Measurements from ENCODE around the gene PPP3R1. TPM values are rescaled to one million over a fixed set of nuclear protein-coding genes. Genes with fewer than 3 reads are reported as not detected.

The PPP3R1 gene, protein sequence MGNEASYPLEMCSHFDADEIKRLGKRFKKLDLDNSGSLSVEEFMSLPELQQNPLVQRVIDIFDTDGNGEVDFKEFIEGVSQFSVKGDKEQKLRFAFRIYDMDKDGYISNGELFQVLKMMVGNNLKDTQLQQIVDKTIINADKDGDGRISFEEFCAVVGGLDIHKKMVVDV
- total RNA-seq = 10 to 100 TPM; 19.3 to 28.0 (median 25.7) TPM

DNA sequence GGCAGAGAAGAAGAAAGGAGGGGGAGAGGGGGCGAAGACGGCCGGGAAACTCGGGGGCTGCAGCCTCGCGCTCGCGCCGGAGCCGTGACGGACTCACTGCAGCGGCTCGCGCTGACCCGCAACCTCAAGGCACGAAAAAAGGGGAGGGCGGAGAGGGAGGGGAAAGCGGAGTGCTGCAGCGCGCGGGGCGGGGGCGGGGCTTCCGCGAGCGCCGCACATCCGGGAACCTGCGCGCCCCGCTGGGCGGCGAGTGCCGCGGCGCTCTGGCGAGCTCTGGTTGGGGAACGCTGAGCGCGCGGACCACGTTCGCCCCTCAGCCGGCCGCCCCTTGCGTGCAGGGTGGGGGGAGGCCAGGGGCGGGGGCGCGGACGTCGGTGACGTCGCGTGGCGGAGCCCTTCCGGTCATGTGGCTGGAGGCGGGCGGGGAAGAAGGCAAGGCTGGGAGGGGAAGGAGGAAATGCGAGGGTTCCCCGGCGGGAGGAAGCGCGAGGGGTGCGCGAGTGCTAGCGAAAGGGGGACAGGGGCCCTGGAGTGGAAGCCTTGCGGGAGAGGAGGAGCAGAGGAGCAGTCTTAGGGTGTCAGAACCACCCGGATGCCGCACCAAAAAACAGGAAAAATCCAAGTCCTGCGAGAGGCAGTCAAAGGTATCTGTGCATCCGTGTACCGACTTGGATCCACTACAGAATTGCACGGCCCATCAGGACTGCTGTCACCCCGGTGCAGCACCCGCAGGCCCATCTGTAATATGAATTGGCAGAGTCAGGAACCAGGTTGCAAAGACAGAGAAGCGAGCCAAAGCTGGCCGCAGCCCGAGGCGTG is at the start of gene PPP3R1:
TSS of gene PPP3R1 (minus strand) at position 133 of the 819 bp plus-strand sequence. CDS start 405 bp downstream, outside the sequence.
- H3K36me3 ChIP-seq = no peaks in the 10 kb centered on the region
- peak within 1 kb of the TSS; percentile 68 to 94 (median 89) for H3K4me3 ChIP-seq
- under 1% methylated on average over 66 of the region's 79 CpGs for WGBS
- DNase-seq (ENCODE audit: extremely low spot score) = peak; percentile 98
- TF ChIP-seq, protein P1, sequence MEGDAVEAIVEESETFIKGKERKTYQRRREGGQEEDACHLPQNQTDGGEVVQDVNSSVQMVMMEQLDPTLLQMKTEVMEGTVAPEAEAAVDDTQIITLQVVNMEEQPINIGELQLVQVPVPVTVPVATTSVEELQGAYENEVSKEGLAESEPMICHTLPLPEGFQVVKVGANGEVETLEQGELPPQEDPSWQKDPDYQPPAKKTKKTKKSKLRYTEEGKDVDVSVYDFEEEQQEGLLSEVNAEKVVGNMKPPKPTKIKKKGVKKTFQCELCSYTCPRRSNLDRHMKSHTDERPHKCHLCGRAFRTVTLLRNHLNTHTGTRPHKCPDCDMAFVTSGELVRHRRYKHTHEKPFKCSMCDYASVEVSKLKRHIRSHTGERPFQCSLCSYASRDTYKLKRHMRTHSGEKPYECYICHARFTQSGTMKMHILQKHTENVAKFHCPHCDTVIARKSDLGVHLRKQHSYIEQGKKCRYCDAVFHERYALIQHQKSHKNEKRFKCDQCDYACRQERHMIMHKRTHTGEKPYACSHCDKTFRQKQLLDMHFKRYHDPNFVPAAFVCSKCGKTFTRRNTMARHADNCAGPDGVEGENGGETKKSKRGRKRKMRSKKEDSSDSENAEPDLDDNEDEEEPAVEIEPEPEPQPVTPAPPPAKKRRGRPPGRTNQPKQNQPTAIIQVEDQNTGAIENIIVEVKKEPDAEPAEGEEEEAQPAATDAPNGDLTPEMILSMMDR (IDR thresholded peaks at IDR 0.05) = no peak
- peak; percentile 92 for TF ChIP-seq POLR2A (IDR thresholded peaks at IDR 0.05; ENCODE audit: low read depth)
- TF ChIP-seq EP300 (IDR thresholded peaks at IDR 0.05) = peak; percentile 3
- peak; percentile 86 to 97 for TF ChIP-seq POLR2AphosphoS5 (IDR thresholded peaks at IDR 0.05)
- peak within 1 kb of the TSS; percentile 93 to 98 (median 98) for H3K27ac ChIP-seq (replicated peaks in 1 of 4)
- no peaks in the 10 kb centered on the region for H3K9me3 ChIP-seq
- H3K27me3 ChIP-seq = no peaks in the 10 kb centered on the region
- peaks cover 42 to 58% (median 51%) of the 10 kb centered on the region in 4 donors for H3K4me1 ChIP-seq
- intact Hi-C loops (cut with DNase I) = loop anchor here (2.0 to 5.0 kb wide), 2 partner anchors 65 to 96 kb away; partner anchors contain the start of genes CNRIP1 and PNO1

DNA sequence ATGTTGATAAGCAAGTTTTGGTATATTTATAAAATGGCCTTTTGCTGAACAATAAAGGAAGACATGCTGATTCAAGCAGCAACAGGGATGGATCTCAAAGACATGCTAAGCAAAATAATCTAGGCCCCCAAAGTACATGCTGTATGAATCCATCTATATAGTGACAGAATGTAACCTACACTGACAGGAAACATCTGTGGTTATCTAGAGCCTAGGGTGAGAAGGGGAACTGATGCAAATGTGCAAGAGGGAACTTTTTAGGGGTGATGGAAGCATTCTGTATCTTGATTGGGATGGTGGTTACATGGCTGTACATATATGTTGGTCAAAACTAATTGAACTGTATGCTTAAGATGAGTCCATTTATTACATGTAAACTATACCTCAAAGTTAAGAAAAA is 43.2 kb upstream of the PPP3R1 start:
- Histone ChIP-seq H3K9me3 (no peaks in the 10 kb centered on the region), H3K27me3 (no peaks in the 10 kb centered on the region), H3K36me3 (peaks cover 0 to 13% (median 2%) of the 10 kb centered on the region in 4 donors), H3K4me3 (no peak overlapping the region), H3K4me1 (peaks cover 0 to 4% (median 0%) of the 10 kb centered on the region in 4 donors), H3K27ac (replicated peaks in 1 of 4) (no peak overlapping the region)
- intact Hi-C loops (cut with DNase I) = no loop called here
- DNase-seq (ENCODE audit: extremely low spot score) = no peak
- TF ChIP-seq, protein P1 (IDR thresholded peaks at IDR 0.05) = no peak
- no peak for TF ChIP-seq POLR2A (IDR thresholded peaks at IDR 0.05; ENCODE audit: low read depth)
- TF ChIP-seq EP300 (IDR thresholded peaks at IDR 0.05) = no peak

DNA sequence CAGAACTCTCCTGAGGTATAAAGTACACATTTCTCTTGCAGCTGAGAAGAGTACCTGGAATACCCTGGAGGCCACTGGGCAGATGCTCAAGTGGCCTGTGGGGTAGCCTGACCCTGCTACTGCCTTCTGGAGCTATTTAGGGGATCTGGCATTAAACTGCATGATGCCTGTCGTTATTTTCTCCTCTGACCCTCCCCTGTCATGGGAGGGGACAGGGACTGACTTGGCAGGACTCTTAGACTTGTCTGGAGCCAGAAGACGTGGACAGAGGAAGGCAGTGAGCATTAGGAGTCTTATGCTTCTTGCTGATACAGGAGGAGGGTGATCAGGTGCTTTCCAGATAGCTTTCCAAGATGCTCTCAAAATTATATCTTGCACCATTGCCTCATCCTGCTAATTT is 42.6 kb upstream of the PPP3R1 start:
- H3K27ac ChIP-seq (replicated peaks in 1 of 4) = no peak overlapping the region
- peaks cover 0 to 5% (median 0%) of the 10 kb centered on the region in 4 donors for H3K4me1 ChIP-seq
- TF ChIP-seq EP300 (IDR thresholded peaks at IDR 0.05) (no peak), POLR2AphosphoS5 (IDR thresholded peaks at IDR 0.05) (no peak), POLR2A (IDR thresholded peaks at IDR 0.05; ENCODE audit: low read depth) (no peak)
- TF ChIP-seq, protein P1 (IDR thresholded peaks at IDR 0.05) = no peak
- DNase-seq (ENCODE audit: extremely low spot score) = no peak
- intact Hi-C loops (cut with DNase I) = no loop called here
- H3K36me3 ChIP-seq = peaks cover 0 to 10% (median under 1%) of the 10 kb centered on the region in 4 donors
- no peaks in the 10 kb centered on the region for H3K9me3 ChIP-seq
- H3K27me3 ChIP-seq = no peaks in the 10 kb centered on the region
- WGBS = 37% methylated on average over 2 of the region's 2 CpGs
- no peak overlapping the region for H3K4me3 ChIP-seq

DNA sequence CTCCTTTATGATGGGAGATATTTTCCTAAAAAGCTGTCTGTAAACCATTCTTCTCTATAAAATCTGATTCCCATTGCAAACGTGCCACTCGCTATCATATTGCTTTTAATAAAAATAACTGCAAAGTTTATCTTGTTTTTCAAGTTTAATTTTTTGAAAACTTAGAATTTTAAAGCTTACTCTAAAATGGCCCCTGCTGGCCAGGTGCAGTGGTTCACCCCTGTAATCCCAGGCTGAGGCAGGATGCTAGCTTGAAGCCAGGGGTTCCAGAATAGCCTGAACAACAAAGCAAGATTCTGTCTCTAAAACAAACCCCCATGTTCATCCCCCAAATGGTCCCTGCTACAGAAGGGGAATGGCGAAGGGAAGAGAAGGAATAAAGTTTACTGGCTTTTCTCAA is 41.9 kb upstream of the PPP3R1 start:
- no peak overlapping the region for H3K27ac ChIP-seq (replicated peaks in 1 of 4)
- 96% methylated on average over 3 of the region's 3 CpGs for WGBS
- H3K9me3 ChIP-seq = no peaks in the 10 kb centered on the region
- DNase-seq (ENCODE audit: extremely low spot score) = no peak
- H3K36me3 ChIP-seq = peaks cover 0 to 3% (median 0%) of the 10 kb centered on the region in 4 donors
- no peak overlapping the region for H3K4me3 ChIP-seq
- no peaks in the 10 kb centered on the region for H3K27me3 ChIP-seq
- intact Hi-C loops (cut with DNase I) = no loop called here
- peaks cover 0 to 5% (median 0%) of the 10 kb centered on the region in 4 donors for H3K4me1 ChIP-seq
- TF ChIP-seq EP300 (IDR thresholded peaks at IDR 0.05) = no peak
- TF ChIP-seq POLR2A (IDR thresholded peaks at IDR 0.05; ENCODE audit: low read depth) = no peak
- TF ChIP-seq POLR2AphosphoS5 (IDR thresholded peaks at IDR 0.05) = no peak
- TF ChIP-seq, protein P1 (IDR thresholded peaks at IDR 0.05) = no peak

Data from esophagus muscularis mucosa (tissue), 4 donors.